Measurements from ENCODE around the gene RPL38. TPM values are rescaled to one million over a fixed set of nuclear protein-coding genes. Genes with fewer than 3 reads are reported as not detected.

RPL38 gene
- polyA plus RNA-seq, 3 donors = 848 to 2,297 (median 1,605) TPM

DNA sequence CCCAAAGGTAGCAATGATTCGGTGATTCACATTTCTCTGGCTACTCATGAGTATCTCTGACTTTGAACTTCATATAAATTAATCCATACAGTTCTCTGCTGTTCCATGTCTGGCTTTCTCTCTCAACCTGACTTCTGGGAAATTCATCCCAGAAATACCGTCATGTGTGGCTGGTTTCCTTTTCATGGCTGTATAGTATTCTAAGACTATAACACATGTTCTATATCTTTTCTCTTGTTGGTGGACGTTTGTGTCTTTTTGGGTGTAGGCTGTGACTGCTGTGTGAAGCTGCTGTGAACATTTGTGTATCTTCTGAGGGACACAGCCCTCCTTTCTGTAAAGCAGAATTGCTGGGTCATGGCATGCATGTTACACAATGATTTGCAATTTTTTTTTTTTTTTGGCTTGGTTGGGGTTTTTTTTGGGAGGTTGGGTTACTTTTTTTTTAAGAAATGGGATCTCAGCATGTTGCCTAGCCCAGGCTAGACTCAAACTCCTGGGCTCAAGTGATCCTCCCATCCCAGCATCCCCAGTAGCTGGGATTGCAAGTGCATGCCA is 16.2 kb downstream of the RPL38 start:
- H3K27ac ChIP-seq (ENCODE audit: low read depth, low read length) = no peak overlapping the region
- WGBS, 3 donors = 82 to 90% (median 87%) methylated on average over 3 of the region's 3 CpGs

DNA sequence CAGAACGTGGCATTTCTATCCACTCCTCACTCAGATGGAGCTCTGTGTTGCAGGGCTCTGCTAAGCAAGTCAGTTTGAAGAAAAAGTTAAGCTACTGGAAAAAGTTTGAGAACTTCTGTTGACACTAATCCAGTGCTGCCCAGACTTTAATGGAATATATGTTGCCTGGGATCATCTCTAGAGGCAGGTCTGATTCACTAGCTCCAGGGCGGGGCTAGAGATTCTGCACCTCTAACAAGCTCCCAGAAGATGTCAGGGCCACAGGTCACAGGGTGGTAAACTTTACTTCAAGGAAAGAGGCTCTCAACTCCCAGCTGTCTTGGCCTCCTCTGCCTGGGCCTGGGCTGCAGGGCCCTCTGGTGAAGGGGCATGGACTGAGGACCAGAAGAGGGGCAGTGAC is 16.7 kb downstream of the RPL38 start:
- WGBS, 3 donors = 88 to 98% (median 92%) methylated on average over 2 of the region's 2 CpGs
- no peak overlapping the region for H3K27ac ChIP-seq (ENCODE audit: low read depth, low read length)

DNA sequence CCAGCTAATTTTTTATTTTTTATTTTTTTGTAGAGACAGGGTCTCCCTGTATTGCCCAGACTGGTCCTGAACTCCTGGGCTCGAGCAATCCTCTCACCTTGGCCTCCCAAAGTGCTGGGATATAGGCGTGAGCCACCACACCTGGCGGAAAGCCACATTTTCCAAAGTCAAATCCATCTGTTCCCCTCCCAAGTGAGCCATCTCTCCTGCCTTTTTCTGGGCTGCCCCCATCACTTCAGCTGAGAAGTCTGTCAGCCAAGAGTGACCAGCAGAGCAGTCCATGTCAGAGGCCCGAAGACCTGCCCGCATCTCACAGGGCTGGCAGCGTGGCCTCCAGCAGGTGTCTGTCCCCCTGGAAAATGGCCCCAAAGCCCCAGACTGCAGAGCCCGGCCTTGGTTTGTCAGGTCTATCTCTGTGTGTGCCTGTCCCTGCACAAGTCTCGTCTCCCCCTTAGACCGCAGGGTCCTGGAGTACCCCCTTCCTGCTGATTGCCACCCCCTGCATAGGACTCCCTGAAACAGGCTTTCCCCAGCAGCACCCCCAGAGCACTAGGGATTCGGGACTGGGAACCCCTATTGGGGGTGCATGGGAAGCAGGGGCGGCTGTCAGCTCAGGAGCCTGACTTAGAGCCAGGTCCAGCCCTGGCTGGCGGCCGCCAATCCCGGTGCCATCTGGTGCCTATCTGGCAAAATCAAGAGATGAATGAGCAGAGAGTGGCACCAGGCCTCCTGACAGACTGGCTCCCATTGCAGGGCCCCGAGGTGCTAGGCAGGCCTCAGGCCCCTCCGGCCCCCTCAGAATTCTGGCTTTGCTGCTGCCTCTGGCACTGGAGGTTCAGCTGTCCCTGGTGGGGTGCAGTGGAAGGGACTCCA is 17.7 kb downstream of the RPL38 start:
- 95 to 96% (median 95%) methylated on average over 16 of the region's 16 CpGs for WGBS, 3 donors

DNA sequence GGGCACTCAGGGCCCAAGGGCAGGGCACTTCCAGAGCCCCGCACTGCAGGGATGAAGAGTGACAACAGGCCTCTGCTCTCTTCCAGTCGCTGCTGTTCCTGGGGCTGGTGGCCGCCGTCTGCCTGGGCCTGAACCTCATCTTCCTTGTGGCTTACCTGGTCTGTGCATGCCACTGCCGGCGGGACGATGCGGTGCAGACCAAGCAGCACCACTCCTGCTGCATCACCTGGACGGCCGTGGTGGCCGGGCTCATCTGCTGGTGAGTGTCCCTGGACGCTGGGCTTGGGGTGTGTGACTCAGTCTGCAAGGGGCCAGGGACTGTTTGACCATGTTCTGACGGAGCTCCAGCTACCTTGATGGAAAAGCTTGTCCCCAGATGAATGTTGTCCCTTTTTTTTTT is 18.9 kb downstream of the RPL38 start:
- H3K27ac ChIP-seq (ENCODE audit: low read depth, low read length) = no peak overlapping the region
- 92 to 98% (median 94%) methylated on average over 13 of the region's 13 CpGs for WGBS, 3 donors

More for the DNA sequence above, 17.7 kb downstream of the RPL38 start:
- H3K27ac ChIP-seq (ENCODE audit: low read depth, low read length) = no peak overlapping the region

DNA sequence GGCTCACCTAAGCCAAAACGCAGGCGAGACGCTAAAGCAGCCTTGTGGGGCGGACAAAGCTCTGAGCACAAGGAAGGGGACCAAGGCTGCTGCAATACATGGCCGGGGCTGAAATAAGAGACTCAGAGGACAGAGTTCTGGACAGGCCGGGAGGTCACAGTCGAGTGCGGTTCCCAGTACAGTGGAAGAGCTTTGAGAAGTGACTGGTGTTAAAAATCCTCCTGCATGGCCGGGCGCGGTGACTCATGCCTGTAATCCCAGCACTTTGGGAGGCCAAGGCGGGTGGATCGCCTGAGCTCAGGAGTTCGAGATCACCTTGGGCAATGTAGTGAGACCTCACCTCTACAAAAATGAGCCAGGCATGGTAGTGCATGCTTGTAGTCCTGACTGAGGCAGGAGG is 20.4 kb downstream of the RPL38 start:
- WGBS, 3 donors = 95 to 97% (median 97%) methylated on average over 14 of the region's 14 CpGs
- no peak overlapping the region for H3K27ac ChIP-seq (ENCODE audit: low read depth, low read length)

DNA sequence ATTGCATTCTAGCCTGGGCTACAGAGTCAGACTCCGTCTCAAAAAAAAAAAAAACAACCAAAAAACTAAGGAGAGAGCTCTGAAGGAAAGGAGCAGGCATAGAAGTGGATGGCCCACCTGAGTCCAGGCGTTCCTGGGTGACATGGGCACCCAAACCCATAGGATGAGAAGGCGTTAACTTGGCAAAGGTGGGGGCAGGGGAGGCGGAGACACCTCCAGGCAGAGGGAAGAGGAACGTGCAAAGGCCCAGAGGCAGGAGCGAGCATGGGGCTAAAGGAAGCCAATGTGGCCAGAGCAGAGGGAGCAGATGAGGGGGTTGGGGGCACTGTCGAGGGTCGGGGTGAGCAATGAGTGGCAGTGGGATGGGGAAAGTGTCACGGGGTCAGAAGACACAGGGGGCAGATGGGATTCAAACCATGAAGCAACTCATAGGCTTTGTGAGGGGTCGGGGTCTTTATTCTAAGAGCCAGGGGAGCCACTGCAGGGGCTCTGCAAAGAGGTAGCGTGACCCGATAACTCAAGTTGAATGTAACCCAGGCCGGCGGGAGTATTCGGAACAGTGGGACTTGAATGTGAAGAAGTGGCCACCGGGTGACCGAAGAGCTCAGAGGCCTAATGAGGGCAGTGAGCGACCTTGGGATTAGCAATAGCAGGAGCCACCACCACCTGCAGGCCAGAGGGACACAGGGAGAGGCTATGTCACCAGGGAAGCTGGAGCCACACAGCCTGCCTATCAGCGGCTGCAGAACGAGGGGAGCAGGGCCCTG is 21.7 kb downstream of the RPL38 start:
- WGBS, 3 donors = 94 to 98% (median 94%) methylated on average over 20 of the region's 20 CpGs
- H3K27ac ChIP-seq (ENCODE audit: low read depth, low read length) = no peak overlapping the region

DNA sequence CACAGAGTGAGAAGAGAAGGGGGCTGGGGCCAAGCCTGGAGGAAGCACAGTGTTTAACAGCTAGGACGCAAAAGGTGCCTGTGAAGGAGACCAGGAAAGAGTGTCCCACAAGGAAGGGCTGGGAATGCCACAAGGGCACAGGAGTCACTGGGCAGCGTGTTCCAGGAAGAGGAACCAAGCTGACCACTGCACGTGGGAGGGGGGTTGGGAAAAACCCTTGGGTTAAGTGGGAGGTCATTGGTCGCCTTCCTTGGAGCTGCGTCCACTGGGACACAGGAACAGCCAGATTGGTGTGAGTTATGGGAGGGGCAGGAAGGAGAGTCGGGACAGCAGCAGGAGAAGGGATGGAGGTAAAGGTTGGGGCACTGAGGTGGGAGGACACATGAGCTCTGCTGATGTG is 22.8 kb downstream of the RPL38 start:
- no peak overlapping the region for H3K27ac ChIP-seq (ENCODE audit: low read depth, low read length)
- 67 to 84% (median 71%) methylated on average over 6 of the region's 6 CpGs for WGBS, 3 donors

DNA sequence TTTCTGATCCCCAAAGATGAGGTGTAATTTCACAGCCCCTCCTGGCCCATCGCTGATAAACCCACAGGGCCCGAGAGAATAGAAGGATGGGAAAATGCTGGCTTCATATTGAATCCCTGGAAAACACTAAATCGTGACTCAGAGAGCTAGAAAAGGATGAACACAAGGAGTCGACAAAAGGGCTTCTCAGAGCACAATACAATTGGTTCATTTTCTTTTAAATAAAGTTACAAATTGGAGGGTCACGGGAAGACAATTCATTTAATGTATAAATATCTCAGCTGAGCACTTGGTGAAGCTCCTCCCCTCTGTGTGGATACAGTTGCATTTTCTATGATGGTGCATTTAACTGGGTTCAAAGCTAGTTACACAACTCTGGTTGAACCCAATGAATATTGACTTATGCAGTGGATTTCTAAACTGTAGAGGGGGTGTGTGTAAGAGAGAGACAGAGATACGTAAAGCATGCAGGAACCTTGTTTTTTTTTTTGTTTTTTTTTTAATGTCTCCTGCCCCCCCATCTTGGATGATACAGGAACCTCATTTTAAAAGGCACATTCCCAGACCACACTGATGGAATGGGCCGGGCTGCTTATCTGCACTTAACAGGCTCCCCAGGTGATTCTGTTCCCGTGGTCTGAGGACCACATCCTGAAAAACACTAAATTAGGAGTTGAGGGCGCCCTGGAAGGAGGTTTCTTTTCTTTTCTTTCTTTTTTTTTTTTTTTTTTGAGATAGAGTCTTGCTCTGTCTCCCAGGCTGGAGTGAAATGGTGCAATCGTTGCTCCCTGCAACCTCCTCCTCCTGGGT is 24.0 kb downstream of the RPL38 start:
- H3K27ac ChIP-seq (ENCODE audit: low read depth, low read length) = no peak overlapping the region
- WGBS, 3 donors = 81 to 87% (median 83%) methylated on average over 10 of the region's 10 CpGs

DNA sequence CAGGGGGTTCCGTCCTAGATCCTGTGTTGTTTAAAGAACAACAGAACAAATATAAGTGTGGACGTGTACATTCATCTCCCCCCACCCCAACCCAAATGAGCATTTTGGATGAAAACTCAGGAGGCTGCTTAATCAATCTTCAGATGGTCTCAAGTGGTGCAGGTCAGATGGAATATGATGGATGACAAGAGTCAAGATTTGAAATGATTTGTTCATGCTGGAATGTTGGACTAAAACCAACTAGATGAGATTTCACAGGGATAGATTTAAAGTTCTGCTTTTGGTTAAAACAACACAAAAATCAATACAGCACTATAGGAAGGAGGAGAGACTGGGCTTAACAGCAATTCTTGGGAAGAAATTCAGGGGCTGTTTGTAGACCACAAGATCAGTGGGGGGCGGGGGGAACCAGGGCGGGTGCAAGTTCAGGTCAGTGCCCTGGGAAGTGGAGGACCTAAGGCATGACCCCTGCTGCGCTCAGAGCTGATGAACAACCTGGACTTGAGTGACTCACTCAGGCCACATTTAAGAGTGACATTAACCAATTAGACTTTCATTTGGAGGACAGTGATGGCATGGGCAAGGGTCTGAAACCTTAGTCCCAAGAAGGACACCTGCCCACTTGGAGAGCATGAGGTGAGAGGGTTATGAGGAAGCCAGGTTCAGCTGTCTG is 25.0 kb downstream of the RPL38 start:
- H3K27ac ChIP-seq (ENCODE audit: low read depth, low read length) = no peak overlapping the region
- 68 to 89% (median 84%) methylated on average over 5 of the region's 5 CpGs for WGBS, 3 donors

DNA sequence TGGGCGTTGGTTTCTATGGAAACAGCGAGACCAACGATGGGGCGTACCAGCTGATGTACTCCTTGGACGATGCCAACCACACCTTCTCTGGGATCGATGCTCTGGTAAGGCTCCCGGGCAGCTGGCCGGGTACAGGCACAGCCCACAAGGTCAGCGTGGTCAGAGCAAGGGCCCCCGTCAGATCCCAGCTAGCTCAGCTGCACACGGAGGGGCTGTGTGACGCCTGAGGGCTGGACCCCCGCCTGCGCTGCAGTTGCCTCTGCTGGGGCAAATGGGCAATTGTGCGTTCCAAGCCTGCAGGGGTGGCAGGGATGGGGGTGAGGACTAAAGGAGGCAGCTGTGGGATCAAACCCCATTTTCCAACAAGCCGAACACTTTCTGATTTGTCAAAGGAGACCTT is 27.4 kb downstream of the RPL38 start:
- H3K27ac ChIP-seq (ENCODE audit: low read depth, low read length) = no peak overlapping the region
- WGBS, 3 donors = 93 to 97% (median 93%) methylated on average over 16 of the region's 16 CpGs

DNA sequence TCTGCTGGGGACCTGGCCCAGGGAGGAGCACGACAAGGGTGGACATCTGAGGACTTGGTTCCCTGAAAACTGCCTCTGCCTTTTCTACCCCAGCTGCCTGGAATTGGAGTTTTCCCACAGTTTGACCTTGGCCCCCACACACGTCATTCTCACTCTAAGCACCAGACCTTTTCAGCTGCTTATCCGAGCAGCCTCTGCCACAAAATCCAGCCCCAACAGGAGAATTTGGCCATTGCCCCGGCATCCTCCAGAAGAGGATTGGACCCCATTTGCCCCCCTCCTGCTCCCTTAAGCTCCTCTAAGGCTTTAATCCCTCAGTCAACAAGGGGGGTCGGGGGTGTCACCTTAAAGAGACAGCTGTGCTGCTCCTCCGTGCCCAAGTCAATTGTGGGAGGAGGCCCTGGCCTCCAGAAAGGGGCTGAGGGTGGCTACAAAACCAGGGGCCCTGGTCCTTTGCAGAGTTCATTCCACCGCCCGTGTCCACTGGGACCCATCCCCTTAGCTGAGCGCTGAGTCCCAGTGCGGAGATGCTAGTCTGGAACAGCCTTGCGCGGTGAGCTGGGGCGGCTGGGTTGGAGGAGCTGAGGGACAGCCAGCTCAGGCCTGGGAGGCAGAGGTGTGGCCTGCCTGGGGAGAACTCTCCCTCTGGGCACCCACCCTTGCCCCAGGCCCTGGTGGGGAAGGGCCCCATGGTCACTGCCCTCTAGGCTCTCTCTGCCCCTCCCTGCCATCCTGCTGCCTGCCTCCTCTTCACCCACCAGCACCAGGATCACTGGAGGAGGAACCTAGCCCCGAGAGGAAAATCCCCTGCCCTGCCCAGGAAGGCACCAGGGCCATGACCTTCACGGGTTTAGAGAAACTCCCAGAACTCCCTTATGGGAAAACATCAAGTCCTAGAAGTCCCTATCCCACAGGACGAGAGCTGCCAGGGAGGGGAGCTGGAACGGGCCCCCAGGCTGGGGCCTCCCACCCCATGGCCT is 28.7 kb downstream of the RPL38 start:
- WGBS, 3 donors = 64 to 88% (median 83%) methylated on average over 16 to 17 of the region's 17 CpGs
- no peak overlapping the region for H3K27ac ChIP-seq (ENCODE audit: low read depth, low read length)

DNA sequence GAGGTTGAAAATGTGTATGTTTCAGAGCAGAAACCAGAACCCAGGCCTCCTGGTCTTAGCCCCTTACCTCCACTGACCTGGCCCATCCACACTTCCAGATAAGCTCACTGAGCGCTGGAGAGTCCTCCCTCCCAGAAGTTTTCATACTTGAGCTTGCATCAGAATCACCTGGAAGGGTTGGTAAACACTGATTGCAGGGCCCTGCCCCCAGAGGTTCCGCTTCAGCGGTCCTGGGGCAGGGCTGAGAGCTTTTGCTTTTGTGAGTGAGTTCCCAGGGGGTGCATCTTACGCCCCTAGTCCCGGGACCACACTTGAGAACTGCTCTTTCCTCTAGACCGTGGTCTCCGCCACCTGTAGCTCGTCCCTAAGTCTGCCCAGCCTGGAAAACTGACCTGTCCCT is 30.5 kb downstream of the RPL38 start:
- WGBS, 3 donors = 67 to 93% (median 90%) methylated on average over 8 of the region's 8 CpGs
- no peak overlapping the region for H3K27ac ChIP-seq (ENCODE audit: low read depth, low read length)

DNA sequence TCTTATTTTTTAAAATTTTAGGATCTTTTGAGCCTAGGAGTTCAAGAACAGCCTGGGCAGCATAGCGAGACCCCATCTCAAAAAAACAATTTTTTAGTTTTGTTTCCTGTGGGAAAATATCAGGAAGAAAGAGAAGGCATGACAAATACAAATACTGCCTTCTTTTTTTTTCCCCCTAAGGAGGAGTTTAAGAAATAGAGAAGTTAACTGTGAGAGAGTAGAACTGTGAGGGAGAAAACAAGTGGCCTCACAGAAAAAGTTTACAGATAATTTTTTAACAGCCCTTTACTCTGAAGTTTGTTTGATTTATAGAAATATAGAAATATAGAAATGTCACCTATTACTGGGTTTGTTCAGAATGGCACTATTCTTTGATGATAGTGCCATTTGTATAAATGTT is 31.0 kb downstream of the RPL38 start:
- no peak overlapping the region for H3K27ac ChIP-seq (ENCODE audit: low read depth, low read length)
- WGBS, 3 donors = 58 to 96% (median 70%) methylated on average over 1 of the region's 1 CpG

DNA sequence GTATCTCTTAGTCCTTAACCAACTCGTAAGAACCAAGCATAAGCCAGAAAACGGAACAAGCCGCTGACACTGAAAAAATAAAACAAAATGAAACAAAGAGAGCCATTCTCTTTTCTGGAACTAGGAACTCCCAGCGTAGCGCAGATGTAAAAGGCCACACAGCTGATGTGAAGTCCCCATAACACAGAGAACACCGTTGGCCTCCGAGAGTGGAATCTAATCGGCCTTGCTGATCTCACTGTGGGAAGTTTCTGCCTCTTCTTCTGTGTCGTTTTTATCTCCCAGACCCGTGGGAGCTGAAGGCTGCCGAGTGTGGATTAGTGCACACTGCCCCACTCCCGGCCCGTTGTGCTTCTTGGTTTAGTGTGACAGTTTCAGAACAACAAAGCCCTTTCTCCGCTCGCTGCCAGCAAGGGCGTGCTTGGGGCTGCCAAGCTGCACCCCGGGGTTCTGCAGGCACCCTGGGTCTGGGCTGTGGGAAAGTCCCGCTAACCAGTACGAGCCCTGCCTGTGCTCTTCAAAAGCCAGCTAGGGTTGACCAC is 31.6 kb downstream of the RPL38 start:
- no peak overlapping the region for H3K27ac ChIP-seq (ENCODE audit: low read depth, low read length)
- WGBS, 3 donors = 36 to 67% (median 40%) methylated on average over 19 of the region's 19 CpGs

DNA sequence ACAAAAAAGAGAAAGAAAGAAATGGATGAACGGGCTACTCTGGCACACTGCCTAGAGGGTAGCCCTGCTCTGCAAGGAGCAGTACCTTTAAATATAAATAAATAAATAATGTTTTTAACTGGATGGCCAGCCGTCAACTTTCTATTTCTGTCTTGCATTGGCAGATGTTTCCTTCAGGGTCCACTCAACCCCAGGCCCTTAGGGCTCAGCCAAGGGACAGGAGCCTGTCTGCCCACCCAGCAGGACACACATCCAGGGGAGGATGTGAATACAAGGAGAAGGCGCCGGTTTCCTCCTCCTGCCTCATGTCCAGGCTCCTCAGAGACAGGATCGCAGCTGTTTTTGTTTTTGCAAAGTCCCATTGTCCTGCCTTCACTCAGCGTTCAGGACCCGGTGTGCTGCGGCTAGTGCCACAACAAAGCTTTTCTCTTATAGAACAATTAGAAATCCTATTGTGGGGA is 32.5 kb downstream of the RPL38 start:
- H3K27ac ChIP-seq (ENCODE audit: low read depth, low read length) = no peak overlapping the region
- 65 to 73% (median 68%) methylated on average over 8 of the region's 8 CpGs for WGBS, 3 donors

DNA sequence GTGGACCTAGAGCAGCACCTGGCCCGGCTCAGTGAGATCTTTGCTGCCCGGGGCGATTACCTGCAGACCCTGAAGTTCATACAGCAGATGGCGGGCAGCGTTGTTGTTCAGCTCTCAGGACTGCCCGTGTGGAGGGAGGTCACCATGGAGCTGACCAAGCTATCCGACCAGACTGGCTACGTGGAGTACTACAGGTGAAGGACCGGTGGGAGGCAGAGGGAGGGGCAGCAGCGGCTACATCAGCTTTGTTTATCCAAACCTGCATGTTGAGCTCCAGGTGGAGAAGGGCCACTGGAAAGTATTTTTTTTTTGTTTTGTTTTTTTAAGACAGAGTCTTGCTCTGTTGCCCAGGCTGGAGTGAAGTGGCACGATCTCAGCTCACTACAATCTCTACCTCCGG is 33.8 kb downstream of the RPL38 start:
- H3K27ac ChIP-seq (ENCODE audit: low read depth, low read length) = no peak overlapping the region
- WGBS, 3 donors = 90 to 91% (median 90%) methylated on average over 12 of the region's 12 CpGs

DNA sequence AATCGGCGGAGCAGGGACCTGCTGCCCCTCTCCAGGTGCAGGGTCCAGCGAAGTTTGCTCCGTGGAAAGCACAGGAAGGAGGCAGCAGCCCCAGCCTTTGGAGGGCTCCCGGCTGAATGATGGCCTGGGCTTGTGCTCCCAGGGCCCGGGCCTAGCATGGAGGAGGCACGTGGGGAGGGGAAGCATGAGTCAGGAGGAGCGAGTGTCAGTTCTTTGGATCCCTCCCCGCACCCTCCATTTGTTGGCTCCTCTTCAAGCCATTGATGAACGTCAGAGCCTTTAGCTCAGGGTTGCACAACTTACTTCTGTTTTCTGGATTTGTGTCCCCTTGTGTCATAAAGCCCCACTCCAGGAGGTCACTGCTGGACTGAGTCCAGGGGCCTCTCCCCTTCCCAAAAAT is 35.7 kb downstream of the RPL38 start:
- H3K27ac ChIP-seq (ENCODE audit: low read depth, low read length) = no peak overlapping the region
- WGBS, 3 donors = 41 to 68% (median 47%) methylated on average over 10 of the region's 10 CpGs
